ENCODE results near the gene ALLC.

DNA sequence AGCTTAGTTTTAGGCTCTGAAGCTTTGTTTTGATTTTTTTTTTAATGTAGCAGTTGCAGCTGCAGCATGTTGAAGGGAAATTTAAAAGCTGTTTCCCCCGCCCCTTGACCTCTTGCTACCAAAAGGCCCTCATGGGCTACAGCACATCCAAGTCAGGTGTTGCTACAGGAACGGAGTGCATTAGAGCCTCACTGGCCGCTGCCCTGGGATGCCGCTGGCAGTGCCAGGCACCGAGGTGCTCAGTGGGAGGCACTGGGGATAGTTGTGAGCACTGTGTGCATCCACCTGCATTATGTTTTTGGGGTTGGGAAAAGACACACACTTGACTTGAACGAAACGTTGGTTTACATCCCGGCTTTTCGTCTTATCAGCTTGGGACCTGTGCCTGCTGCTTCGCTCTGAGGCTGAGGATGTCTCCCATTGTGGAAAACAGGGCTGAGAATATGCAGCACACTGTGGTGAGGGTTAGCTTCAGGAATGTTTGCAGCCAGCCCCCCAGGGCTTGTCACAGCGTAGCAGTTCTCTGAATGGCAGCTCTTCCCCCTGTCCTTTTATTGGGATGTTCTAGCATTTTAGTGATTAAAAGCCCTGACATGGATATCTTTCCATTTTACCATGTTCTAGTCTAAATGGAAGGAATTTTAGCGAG is 69.5 kb downstream of the ALLC start:
- TF ChIP-seq, protein P1, sequence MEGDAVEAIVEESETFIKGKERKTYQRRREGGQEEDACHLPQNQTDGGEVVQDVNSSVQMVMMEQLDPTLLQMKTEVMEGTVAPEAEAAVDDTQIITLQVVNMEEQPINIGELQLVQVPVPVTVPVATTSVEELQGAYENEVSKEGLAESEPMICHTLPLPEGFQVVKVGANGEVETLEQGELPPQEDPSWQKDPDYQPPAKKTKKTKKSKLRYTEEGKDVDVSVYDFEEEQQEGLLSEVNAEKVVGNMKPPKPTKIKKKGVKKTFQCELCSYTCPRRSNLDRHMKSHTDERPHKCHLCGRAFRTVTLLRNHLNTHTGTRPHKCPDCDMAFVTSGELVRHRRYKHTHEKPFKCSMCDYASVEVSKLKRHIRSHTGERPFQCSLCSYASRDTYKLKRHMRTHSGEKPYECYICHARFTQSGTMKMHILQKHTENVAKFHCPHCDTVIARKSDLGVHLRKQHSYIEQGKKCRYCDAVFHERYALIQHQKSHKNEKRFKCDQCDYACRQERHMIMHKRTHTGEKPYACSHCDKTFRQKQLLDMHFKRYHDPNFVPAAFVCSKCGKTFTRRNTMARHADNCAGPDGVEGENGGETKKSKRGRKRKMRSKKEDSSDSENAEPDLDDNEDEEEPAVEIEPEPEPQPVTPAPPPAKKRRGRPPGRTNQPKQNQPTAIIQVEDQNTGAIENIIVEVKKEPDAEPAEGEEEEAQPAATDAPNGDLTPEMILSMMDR (IDR thresholded peaks at IDR 0.05): no peak
- TF ChIP-seq POLR2A (IDR thresholded peaks at IDR 0.05): no peak
- TF ChIP-seq POLR2AphosphoS5 (IDR thresholded peaks at IDR 0.05): no peak
